GM12872 (cell line): Measurements from ENCODE around the gene NINL.
A peak's percentile ranks its signal among the peaks of the same experiment; 100 is the strongest.

Experiments
- CTCF ChIP-seq: IDR thresholded peaks from 3 replicates; pipeline ENCODE4 v1.5.1; 2011; ENCODE audit warnings: low read depth, mild to moderate bottlenecking, low read length, moderate library complexity; ENCODE audit not compliant: insufficient read depth

Gene NINL

GRCh38 chr20:25507385-25508082, 77.8 kb downstream of the NINL start:
- TF ChIP-seq CTCF = no peak

GRCh38 chr20:25504366-25505135, 80.8 kb downstream of the NINL start:
- no peak for TF ChIP-seq CTCF

GRCh38 chr20:25503936-25504335, 81.4 kb downstream of the NINL start:
- TF ChIP-seq CTCF = no peak

GRCh38 chr20:25500880-25501351, 84.4 kb downstream of the NINL start:
- no peak for TF ChIP-seq CTCF

- 0 out of 3 replicates have a peak, but pooled peaks have one; percentile 7 for TF ChIP-seq CTCF
These were observed 85.4 kb downstream of the NINL start for GRCh38 chr20:25499855-25500434.

GRCh38 chr20:25499031-25499430, 86.3 kb downstream of the NINL start:
- no peak for TF ChIP-seq CTCF

GRCh38 chr20:25498280-25498606, 87.1 kb downstream of the NINL start:
- TF ChIP-seq CTCF = no peak
